Endothelial cell of umbilical vein (primary cell): ENCODE data around the gene MUC13.

ENCODE experiments used
- CTCF ChIP-seq, 2 donors: IDR thresholded peaks; 1 replicate in 1 of 2; 2 replicates in 1 of 2; pipeline ENCODE4 v1.5.1; 2011; ENCODE audit warnings: low read length in 2 of 2, mild to moderate bottlenecking in 2 of 2, moderate library complexity in 2 of 2, control low read depth in 1 of 2, inconsistent platforms in 1 of 2, low read depth in 1 of 2; ENCODE audit not compliant: insufficient read depth in 1 of 2; ENCODE audit errors: extremely low read depth in 1 of 2
- MAX ChIP-seq: IDR thresholded peaks from 2 replicates; pipeline ENCODE4 v1.6.1; 2011; ENCODE audit not compliant: insufficient read depth, insufficient read length
- POLR2A ChIP-seq: IDR thresholded peaks from 2 replicates; pipeline ENCODE4 v1.6.1; 2012; ENCODE audit warnings: low read depth, mild to moderate bottlenecking, control low read depth, low read length

DNA sequence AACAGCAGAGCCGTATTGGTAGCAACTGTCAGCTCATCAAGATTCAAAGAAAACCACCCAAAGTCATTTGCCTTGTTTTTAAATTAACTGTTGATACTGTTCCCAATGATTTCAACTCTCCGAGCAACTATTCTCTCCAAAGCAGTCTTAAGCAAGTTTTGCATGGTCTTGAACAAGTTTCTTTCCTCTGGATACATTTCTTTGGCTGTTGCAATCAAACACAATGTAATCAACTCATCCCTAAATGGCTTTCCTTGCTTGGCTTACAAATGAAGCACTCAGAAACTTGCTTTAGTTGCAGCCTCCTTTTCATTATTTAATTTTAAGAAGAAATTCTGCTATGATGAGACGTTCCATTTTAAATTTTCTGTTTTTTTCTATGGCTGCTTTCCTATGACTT lies 15.5 kb upstream of the MUC13 start:
- TF ChIP-seq CTCF (IDR thresholded peaks at IDR 0.05; ENCODE audit: extremely low read depth in 1 of 2, insufficient read depth in 1 of 2, low read depth in 1 of 2, low read length in 2 of 2) (no peak), POLR2A (no peak), MAX (no peak)
